ENCODE results near the gene MCTP1. TPM values are rescaled to one million over a fixed set of nuclear protein-coding genes. Genes with fewer than 3 reads are reported as not detected.

MCTP1 gene
- total RNA-seq, 1 experiment from 2014 or later = 7.5 TPM

DNA sequence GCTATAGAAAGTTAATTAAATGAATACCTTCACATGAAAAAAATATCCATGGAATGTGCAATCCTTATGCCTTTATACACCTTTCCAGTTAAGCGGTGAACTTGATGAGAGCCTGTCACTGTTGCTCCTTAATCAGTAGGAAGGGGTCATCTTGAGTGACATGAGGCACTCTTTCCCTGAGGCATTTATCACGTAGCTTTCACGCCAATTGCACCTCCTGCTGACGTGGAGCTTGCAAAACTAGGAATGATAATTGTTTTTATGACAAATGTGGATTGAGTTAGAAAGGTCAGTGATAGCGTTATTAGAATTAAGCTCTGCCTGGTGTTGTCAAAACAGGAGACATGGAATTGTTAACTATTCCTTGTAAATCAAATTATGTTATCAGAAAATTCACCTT, 586.7 kb downstream of the MCTP1 start:
- Histone ChIP-seq H2AFZ (ENCODE audit: low read length) (no peak overlapping the region), H4K20me1 (ENCODE audit: low read length) (no peaks in the 10 kb centered on the region), H3K27me3 (ENCODE audit: low read length) (no peaks in the 10 kb centered on the region), H3K79me2 (ENCODE audit: low read length) (no peaks in the 10 kb centered on the region), H3K9me2 (replicated peaks; ENCODE audit: low read length) (no peaks in the 10 kb centered on the region), H3F3A (ENCODE audit: low read length, unreplicated experiment) (no peaks in the 10 kb centered on the region), H3K4me2 (ENCODE audit: low read length) (no peak overlapping the region), H3K9ac (ENCODE audit: low read length) (no peak overlapping the region), H3K9me3 (ENCODE audit: low read length) (no peaks in the 10 kb centered on the region), H3K27ac (ENCODE audit: low read length) (no peak overlapping the region), H3K36me3 (ENCODE audit: low read depth, low read length) (no peaks in the 10 kb centered on the region), H3K4me1 (ENCODE audit: insufficient read depth, low read length) (peaks cover 2% of the 10 kb centered on the region), H3K4me3 (ENCODE audit: low read length) (no peak overlapping the region)
- intact Hi-C loops (cut with micrococcal nuclease) = loop anchor here (10.0 kb wide), 1 partner anchor 443 kb away; no protein-coding TSS in a partner anchor
- TF ChIP-seq EZH2 (IDR thresholded peaks at IDR 0.05; ENCODE audit: low read length, unreplicated experiment) (no peak), EZH2phosphoT487 (IDR thresholded peaks at IDR 0.05; ENCODE audit: borderline replicate concordance, low read length) (no peak)
- TF ChIP-seq, protein P1, sequence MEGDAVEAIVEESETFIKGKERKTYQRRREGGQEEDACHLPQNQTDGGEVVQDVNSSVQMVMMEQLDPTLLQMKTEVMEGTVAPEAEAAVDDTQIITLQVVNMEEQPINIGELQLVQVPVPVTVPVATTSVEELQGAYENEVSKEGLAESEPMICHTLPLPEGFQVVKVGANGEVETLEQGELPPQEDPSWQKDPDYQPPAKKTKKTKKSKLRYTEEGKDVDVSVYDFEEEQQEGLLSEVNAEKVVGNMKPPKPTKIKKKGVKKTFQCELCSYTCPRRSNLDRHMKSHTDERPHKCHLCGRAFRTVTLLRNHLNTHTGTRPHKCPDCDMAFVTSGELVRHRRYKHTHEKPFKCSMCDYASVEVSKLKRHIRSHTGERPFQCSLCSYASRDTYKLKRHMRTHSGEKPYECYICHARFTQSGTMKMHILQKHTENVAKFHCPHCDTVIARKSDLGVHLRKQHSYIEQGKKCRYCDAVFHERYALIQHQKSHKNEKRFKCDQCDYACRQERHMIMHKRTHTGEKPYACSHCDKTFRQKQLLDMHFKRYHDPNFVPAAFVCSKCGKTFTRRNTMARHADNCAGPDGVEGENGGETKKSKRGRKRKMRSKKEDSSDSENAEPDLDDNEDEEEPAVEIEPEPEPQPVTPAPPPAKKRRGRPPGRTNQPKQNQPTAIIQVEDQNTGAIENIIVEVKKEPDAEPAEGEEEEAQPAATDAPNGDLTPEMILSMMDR (conservative IDR thresholded peaks at IDR 0.05; ENCODE audit: low read depth, low read length) = no peak
- BruUV-seq (replicated peaks) = no TSS peak
- ChIA-PET POLR2A (ENCODE audit: unreplicated experiment) (no interaction called here), CTCF (no interaction called here)
- DNase-seq (no peak), ATAC-seq (no peak)

DNA sequence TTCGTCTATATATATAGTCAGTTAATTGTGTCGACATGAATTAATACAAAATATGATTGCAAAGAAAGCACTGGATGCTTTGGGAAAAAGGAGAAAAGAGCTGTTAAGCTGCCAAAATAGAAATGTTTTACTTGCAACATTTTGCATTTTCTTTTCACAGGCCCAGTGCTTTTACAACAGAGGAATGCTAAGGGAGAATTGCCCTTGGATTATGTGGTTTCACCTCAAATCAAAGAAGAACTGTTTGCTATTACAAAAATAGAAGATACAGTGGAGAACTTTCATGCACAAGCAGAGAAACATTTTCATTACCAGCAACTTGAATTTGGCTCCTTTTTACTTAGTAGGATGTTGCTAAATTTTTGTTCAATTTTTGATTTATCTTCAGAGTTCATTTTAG, 590.2 kb downstream of the MCTP1 start:
- CTCF ChIA-PET = no interaction called here
- no peaks in the 10 kb centered on the region for H3K36me3 ChIP-seq (ENCODE audit: low read depth, low read length)

DNA sequence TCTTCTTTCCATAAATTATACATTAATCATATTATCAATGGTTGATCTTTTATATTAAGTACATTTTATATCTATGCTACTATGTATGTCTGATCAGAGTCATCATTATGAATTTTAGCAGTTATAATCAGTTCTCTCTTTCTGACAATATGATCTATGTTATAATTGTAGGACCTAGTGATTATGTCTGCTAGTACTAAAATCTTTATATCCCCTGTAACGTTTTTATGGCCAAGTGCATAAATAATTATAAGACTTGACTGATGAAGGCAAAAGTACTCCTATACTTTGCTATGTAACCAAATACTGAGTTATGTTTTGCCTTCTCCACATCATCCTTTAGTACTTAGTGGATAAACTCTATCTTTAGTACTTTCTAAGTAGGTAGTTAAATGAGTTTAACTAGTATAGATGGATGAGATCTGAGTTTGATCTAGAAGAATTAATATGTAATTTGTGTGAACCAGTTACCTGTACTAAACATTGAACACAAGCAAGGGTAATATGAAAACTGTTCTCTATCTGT, 591.0 kb downstream of the MCTP1 start:
- Histone ChIP-seq H3K4me2 (ENCODE audit: low read length) (peak overlapping the region; percentile 56; the same call in 1 of the 2 replicates), H3K79me2 (ENCODE audit: low read length) (no peaks in the 10 kb centered on the region), H3K9me2 (replicated peaks; ENCODE audit: low read length) (no peaks in the 10 kb centered on the region), H2AFZ (ENCODE audit: low read length) (no peak overlapping the region), H3K27ac (ENCODE audit: low read length) (no peak overlapping the region), H3F3A (ENCODE audit: low read length, unreplicated experiment) (no peaks in the 10 kb centered on the region), H4K20me1 (ENCODE audit: low read length) (no peaks in the 10 kb centered on the region), H3K27me3 (ENCODE audit: low read length) (no peaks in the 10 kb centered on the region), H3K4me3 (ENCODE audit: low read length) (no peak overlapping the region), H3K9ac (ENCODE audit: low read length) (no peak overlapping the region), H3K4me1 (ENCODE audit: insufficient read depth, low read length) (peaks cover 15% of the 10 kb centered on the region), H3K9me3 (ENCODE audit: low read length) (no peaks in the 10 kb centered on the region), H3K36me3 (ENCODE audit: low read depth, low read length) (peaks cover 2% of the 10 kb centered on the region; the same call in 1 of the 2 replicates)
- CTCF ChIA-PET = no interaction called here
- no peak for ATAC-seq
- no TSS peak for BruUV-seq (replicated peaks)
- TF ChIP-seq, protein P1 (conservative IDR thresholded peaks at IDR 0.05; ENCODE audit: low read depth, low read length) = no peak
- TF ChIP-seq EZH2 (IDR thresholded peaks at IDR 0.05; ENCODE audit: low read length, unreplicated experiment) (no peak), EZH2phosphoT487 (IDR thresholded peaks at IDR 0.05; ENCODE audit: borderline replicate concordance, low read length) (no peak)
- no peak for DNase-seq
- intact Hi-C loops (cut with micrococcal nuclease) = loop anchor here (2.0 to 10.0 kb wide), 3 partner anchors 43 to 439 kb away; no protein-coding TSS in a partner anchor
- POLR2A ChIA-PET (ENCODE audit: unreplicated experiment) = no interaction called here

More for the DNA sequence above, 590.2 kb downstream of the MCTP1 start:
- H2AFZ ChIP-seq (ENCODE audit: low read length) = no peak overlapping the region
- H3K9me3 ChIP-seq (ENCODE audit: low read length) = no peaks in the 10 kb centered on the region
- no peak for ATAC-seq
- POLR2A ChIA-PET (ENCODE audit: unreplicated experiment) = no interaction called here
- H3F3A ChIP-seq (ENCODE audit: low read length, unreplicated experiment) = no peaks in the 10 kb centered on the region
- TF ChIP-seq EZH2phosphoT487 (IDR thresholded peaks at IDR 0.05; ENCODE audit: borderline replicate concordance, low read length) (no peak), EZH2 (IDR thresholded peaks at IDR 0.05; ENCODE audit: low read length, unreplicated experiment) (no peak)
- TF ChIP-seq, protein P1 (conservative IDR thresholded peaks at IDR 0.05; ENCODE audit: low read depth, low read length) = no peak
- H3K4me1 ChIP-seq (ENCODE audit: insufficient read depth, low read length) = peaks cover 15% of the 10 kb centered on the region
- H3K79me2 ChIP-seq (ENCODE audit: low read length) = no peaks in the 10 kb centered on the region
- DNase-seq = no peak
- no peak overlapping the region for H3K4me2 ChIP-seq (ENCODE audit: low read length)
- H3K9me2 ChIP-seq (replicated peaks; ENCODE audit: low read length) = no peaks in the 10 kb centered on the region
- intact Hi-C loops (cut with micrococcal nuclease) = loop anchor here (5.0 to 10.0 kb wide), 2 partner anchors 43 to 440 kb away; no protein-coding TSS in a partner anchor
- BruUV-seq (replicated peaks) = no TSS peak
- H3K27me3 ChIP-seq (ENCODE audit: low read length) = no peaks in the 10 kb centered on the region
- no peak overlapping the region for H3K4me3 ChIP-seq (ENCODE audit: low read length)
- no peak overlapping the region for H3K27ac ChIP-seq (ENCODE audit: low read length)
- H3K9ac ChIP-seq (ENCODE audit: low read length) = no peak overlapping the region
- H4K20me1 ChIP-seq (ENCODE audit: low read length) = no peaks in the 10 kb centered on the region
